Skeletal muscle satellite cell (primary cell): ENCODE measurements around the gene TCF3.
A peak's percentile ranks its signal among the peaks of the same experiment; 100 is the strongest.

ENCODE experiments used
- H3K27me3 ChIP-seq: 2 replicates; pipeline ENCODE4 v1.7.0; 2013; ENCODE audit warnings: low read length; ENCODE audit not compliant: control insufficient read depth, insufficient read depth
- H3K36me3 ChIP-seq: 2 replicates; pipeline ENCODE4 v1.7.0; 2013; ENCODE audit warnings: mild to moderate bottlenecking, control low read depth, low read length; ENCODE audit not compliant: insufficient read depth
- H3K4me1 ChIP-seq: 2 replicates; pipeline ENCODE4 v1.7.0; 2013; ENCODE audit warnings: low read length; ENCODE audit not compliant: control insufficient read depth, insufficient read depth
- H3K4me2 ChIP-seq: 2 replicates; pipeline ENCODE4 v1.7.0; 2013; ENCODE audit warnings: mild to moderate bottlenecking, low read length
- H3K4me3 ChIP-seq: 2 replicates; pipeline ENCODE4 v1.7.0; 2013; ENCODE audit warnings: low read length
- H3K9ac ChIP-seq: 2 replicates; pipeline ENCODE4 v1.7.0; 2013; ENCODE audit warnings: mild to moderate bottlenecking, low read depth, low read length, moderate library complexity
- H3K9me3 ChIP-seq: replicated peaks from 2 replicates; pipeline ENCODE4 v1.7.0; 2013; ENCODE audit warnings: mild to moderate bottlenecking, control low read depth, low read length

Gene TCF3

DNA sequence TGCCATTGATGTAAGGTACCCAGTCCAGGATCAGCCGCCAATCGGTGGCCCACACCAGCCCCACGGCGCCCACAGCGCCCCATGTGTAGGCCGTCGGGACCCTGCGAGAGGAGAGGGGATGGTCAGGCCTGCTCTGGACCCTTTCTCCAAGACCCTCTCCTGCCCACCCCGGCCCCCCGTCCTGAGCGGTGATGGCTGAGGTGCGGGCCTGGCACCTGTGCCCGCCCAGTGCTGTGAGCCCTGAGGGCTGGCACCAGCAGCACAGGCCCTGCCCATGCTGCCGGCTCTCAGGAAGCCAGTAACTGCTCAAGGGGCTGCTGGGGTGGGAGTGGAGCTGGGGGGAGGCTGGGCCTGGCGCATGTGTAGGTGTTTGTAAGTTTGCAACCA is 53.0 kb downstream of the TCF3 start:
- H3K4me1 ChIP-seq, result no peaks in the 10 kb centered on the region
- H3K27me3 ChIP-seq, result no peaks in the 10 kb centered on the region
- H3K9me3 ChIP-seq, result no peaks in the 10 kb centered on the region
- H3K4me2 ChIP-seq, result no peak overlapping the region
- H3K9ac ChIP-seq, result no peak overlapping the region
- H3K4me3 ChIP-seq, result no peak overlapping the region
- peaks cover 46% of the 10 kb centered on the region for H3K36me3 ChIP-seq

- no peak overlapping the region for H3K4me2 ChIP-seq
- no peak overlapping the region for H3K9ac ChIP-seq
- no peaks in the 10 kb centered on the region for H3K27me3 ChIP-seq
- peaks cover 46% of the 10 kb centered on the region for H3K36me3 ChIP-seq
- H3K4me3 ChIP-seq, result no peak overlapping the region
- no peaks in the 10 kb centered on the region for H3K4me1 ChIP-seq
- H3K9me3 ChIP-seq, result no peaks in the 10 kb centered on the region
Measured at GRCh38 chr19:1598777-1599459, 53.5 kb downstream of the TCF3 start.

- Histone ChIP-seq H3K36me3 (peaks cover 29% of the 10 kb centered on the region), H3K4me1 (peaks cover 19% of the 10 kb centered on the region), H3K9me3 (no peaks in the 10 kb centered on the region), H3K4me3 (peak overlapping the region; percentile 81), H3K27me3 (no peaks in the 10 kb centered on the region), H3K9ac (peak overlapping the region; percentile 91), H3K4me2 (peak overlapping the region; percentile 93)
Measured at GRCh38 chr19:1593501-1593772, 59.0 kb downstream of the TCF3 start.

GRCh38 chr19:1592755-1593500 is 59.5 kb downstream of the TCF3 start, which contains the start of gene MBD3:
Gene MBD3 (minus strand): TSS chr19:1592865. CDS start chr19:1592631, 234 bp downstream.
- peak within 1 kb of the TSS; percentile 96 for H3K9ac ChIP-seq
- peaks cover 21% of the 10 kb centered on the region for H3K4me1 ChIP-seq
- no peaks in the 10 kb centered on the region for H3K9me3 ChIP-seq
- H3K4me2 ChIP-seq, result peak within 1 kb of the TSS; percentile 97
- H3K27me3 ChIP-seq, result no peaks in the 10 kb centered on the region
- H3K4me3 ChIP-seq, result peak within 1 kb of the TSS; percentile 81
- peaks cover 27% of the 10 kb centered on the region for H3K36me3 ChIP-seq

GRCh38 chr19:1592024-1592754 is 60.2 kb downstream of the TCF3 start:
- Histone ChIP-seq H3K27me3 (no peaks in the 10 kb centered on the region), H3K4me3 (peak overlapping the region; percentile 81), H3K4me2 (peak overlapping the region; percentile 97), H3K9me3 (no peaks in the 10 kb centered on the region), H3K9ac (peak overlapping the region; percentile 96), H3K36me3 (peaks cover 19% of the 10 kb centered on the region), H3K4me1 (peaks cover 28% of the 10 kb centered on the region)

DNA sequence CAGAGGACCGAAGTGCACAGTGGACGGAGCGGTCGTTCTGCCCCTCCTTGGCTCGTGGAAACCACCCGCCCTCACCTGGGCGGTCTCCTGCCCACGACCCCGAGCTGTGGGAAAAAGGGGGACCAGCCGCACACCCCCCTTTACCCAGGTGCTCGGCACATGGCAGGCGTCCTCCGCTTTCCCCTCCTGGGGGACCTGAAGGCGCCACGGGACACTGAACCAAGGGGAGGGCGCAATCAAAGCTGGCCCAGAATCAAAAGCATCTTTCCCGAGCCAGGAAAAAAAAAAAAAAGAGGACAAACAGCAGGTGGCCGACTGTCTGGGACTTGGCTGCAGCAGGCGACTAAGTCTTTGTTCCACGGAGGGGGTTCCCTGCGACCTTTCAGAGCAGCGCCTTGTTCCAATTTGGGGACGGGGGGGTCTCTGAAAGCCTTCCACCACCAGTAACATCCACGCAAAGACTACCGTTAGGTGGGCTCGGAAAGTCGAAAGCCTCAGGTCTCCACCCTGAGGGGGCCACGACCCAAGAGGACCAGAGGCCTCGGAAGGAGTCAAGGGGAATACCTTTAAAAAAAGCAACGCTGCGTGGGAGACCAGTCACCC is 60.9 kb downstream of the TCF3 start:
- Histone ChIP-seq H3K9ac (peak overlapping the region; percentile 96), H3K4me1 (peaks cover 28% of the 10 kb centered on the region), H3K4me2 (peak overlapping the region; percentile 97)

DNA sequence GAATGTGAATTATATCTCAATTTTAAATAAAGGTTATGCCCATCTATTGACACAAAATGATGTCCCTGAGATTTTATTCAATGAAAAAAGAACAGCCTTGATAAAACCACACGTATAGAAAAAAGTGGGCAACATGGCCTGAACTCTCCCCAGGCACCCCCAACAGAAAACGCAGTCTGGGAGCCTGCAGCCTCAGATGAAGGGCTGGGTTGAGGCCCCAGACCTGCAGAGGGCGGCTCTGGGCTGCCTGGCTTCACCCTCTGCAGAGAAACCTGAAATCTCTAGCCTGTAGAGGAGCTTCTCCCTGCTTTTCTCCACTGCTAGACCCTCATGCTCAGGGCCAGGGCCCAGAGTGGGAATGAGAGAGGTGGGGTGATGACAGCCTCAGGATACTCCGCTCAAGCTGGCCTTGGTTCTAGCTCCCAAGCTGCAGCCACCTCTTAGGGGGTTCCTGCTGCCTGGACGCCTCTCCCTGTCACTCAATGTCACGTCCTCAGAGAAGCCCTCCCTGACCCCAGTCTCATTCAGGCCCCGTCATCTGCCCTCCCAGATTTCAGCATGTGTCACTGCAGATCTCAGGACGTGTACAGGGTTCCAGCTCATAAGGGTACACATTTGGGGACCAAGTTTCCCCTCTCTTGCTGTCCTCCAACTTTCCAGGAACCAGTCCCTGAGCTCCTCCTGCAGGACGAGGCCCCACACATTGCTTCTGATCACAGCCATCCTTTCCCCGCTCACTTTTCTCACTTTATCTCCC is 61.6 kb downstream of the TCF3 start:
- H3K9me3 ChIP-seq, result no peaks in the 10 kb centered on the region
- peak overlapping the region; percentile 96 for H3K9ac ChIP-seq
- H3K36me3 ChIP-seq, result peaks cover 18% of the 10 kb centered on the region
- peak overlapping the region; percentile 81 for H3K4me3 ChIP-seq
- H3K27me3 ChIP-seq, result no peaks in the 10 kb centered on the region
- peak overlapping the region; percentile 97 for H3K4me2 ChIP-seq
- peaks cover 28% of the 10 kb centered on the region for H3K4me1 ChIP-seq

More for the DNA sequence above, 60.9 kb downstream of the TCF3 start:
- no peaks in the 10 kb centered on the region for H3K27me3 ChIP-seq
- H3K36me3 ChIP-seq, result peaks cover 13% of the 10 kb centered on the region
- peak overlapping the region; percentile 81 for H3K4me3 ChIP-seq
- no peaks in the 10 kb centered on the region for H3K9me3 ChIP-seq

DNA sequence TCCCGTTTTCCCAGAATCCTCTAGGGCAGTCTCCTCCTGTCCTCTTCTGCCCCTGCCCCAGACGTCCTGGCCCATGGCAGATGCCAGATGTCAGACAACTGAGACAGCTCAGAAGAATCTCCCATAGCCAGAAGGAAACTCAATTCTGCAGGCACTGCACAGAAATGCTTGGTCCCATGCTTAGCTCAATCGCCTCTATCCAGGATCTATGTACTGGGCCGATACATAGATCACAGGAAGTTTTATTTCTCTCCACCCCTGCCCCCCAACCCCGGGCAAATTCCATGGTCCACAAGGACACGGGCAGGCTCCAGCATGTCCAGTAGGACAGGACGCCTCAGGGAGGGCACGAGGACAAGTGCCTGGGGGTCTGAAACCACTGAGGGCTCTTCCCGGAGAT is 64.5 kb downstream of the TCF3 start:
- Histone ChIP-seq H3K9ac (no peak overlapping the region), H3K27me3 (no peaks in the 10 kb centered on the region), H3K4me3 (no peak overlapping the region), H3K36me3 (peaks cover 37% of the 10 kb centered on the region), H3K9me3 (no peaks in the 10 kb centered on the region), H3K4me1 (peaks cover 28% of the 10 kb centered on the region), H3K4me2 (no peak overlapping the region)

GRCh38 chr19:1585243-1585580 is 67.2 kb downstream of the TCF3 start:
- Histone ChIP-seq H3K4me2 (no peak overlapping the region), H3K9me3 (no peaks in the 10 kb centered on the region), H3K4me1 (peaks cover 16% of the 10 kb centered on the region), H3K9ac (no peak overlapping the region), H3K4me3 (no peak overlapping the region), H3K27me3 (no peaks in the 10 kb centered on the region), H3K36me3 (peaks cover 53% of the 10 kb centered on the region)

DNA sequence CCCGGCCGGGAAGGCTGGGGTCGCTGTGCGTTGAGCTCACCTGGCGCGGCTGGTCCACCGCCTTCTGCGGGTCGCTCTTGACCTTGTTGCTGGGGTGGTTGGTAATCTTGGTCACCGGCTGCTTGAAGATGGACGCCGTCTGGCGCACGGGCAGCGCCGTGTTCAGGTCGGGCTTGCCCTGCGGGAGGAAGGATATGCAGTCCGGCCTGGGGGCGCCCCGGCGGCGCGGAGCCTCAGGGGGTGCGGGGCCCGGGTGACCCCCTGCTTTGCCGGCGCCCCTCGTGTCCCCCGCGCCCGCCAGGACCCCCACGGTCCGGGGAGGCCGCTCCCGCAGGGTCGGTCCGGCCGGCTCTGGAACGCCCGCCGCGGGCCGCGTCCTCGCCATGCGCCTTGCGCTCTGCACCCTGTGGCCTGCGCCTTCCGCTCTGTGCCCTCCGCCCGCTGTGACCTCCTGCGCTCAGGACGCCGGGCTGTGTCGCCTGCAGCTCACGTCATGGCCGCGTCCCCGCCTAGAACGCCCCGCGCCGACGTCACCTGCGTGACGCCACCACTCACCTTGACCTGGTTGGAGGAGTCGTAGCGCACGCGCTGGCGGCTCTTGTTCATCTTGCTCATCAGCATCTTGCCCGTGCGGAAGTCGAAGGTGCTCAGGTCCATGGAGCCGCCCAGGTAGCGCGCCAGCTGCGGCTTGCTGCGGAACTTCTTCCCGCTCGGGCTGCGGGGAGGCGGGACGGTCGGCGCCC is 67.7 kb downstream of the TCF3 start:
- Histone ChIP-seq H3K4me1 (peaks cover 11% of the 10 kb centered on the region), H3K9ac (no peak overlapping the region), H3K36me3 (peaks cover 53% of the 10 kb centered on the region), H3K9me3 (no peaks in the 10 kb centered on the region), H3K4me3 (no peak overlapping the region), H3K4me2 (no peak overlapping the region), H3K27me3 (no peaks in the 10 kb centered on the region)
